Activated naive CD4-positive, alpha-beta T cell treated with Interleukin-2 at 50 U/mL for 16 hours (primary cell): ENCODE measurements around the gene JAM2.
"Not testable (repeated sequence)": the region's sequence is repeated elsewhere in the genome, so short reads cannot be mapped to it uniquely, and the experiment has no call there.

ENCODE experiments used
- DNase-seq: peaks from one replicate; pipeline ENCODE4 v3.0.0-alpha.2; 2020

JAM2 gene

DNA sequence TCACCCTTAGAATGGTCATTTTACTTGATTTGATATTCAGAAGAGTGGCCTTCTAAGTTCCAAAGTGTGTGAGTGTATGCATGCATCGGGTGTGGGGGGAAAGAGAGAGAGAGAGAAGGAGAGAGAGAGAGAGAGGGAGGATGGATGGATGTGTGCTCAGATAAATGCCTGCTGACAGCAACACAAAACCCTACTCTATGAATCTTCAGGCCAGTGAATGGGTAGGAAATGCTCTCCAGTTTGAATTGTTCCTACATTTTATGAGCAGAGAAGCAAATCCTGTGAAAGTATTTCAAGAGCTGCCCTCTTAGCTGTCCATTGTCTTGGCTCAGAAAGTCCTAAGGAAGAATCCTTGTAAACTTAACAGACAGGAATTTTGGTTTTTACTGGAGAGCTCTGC is 7.4 kb downstream of the JAM2 start:
- no peak for DNase-seq

- no peak for DNase-seq
These were observed 8.6 kb downstream of the JAM2 start for GRCh38 chr21:25647647-25648046.

DNA sequence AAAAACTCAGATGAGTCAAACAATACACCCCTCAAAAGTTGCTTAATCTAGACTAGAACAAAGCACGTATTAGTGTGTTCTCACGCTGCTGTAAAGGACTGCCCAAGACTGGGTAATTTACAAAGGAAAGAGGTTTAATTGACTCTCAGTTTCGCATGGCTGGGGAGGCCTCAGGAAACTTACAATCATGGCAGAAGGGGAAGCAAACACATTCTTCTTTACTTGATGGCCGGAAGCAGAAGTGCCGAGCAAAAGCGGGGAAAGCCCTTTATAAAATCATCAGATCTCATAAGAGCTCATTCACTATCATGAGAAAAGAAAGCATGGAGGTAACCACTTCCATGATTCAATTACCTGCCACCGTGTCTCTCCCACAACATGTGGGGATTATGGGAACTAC is 10.1 kb downstream of the JAM2 start:
- DNase-seq = no peak

DNA sequence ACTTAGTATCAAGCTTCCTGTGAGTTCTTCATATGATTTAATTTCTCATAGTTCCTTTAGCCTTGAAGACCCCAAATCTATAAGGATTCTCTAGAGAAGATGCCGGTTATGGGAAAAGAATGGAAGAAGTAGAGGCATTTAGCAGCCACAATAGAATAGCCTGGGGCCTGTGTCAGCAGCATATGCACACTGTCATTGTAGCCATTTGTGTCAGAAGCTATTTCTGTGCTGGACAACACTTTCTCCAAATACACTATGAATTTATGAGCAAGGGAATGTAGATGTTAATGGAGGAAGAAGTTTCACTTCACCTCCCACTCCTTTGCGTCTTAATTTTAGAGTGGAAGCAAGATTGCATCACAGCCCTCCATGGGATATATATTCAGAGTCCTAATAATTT is 17.4 kb downstream of the JAM2 start:
- no peak for DNase-seq

- no peak for DNase-seq
These were observed 18.1 kb downstream of the JAM2 start for GRCh38 chr21:25657140-25657539.

- no peak for DNase-seq
These were observed 19.5 kb downstream of the JAM2 start for GRCh38 chr21:25658427-25659035.

GRCh38 chr21:25660233-25660632 is 21.2 kb downstream of the JAM2 start:
- DNase-seq = no peak

DNA sequence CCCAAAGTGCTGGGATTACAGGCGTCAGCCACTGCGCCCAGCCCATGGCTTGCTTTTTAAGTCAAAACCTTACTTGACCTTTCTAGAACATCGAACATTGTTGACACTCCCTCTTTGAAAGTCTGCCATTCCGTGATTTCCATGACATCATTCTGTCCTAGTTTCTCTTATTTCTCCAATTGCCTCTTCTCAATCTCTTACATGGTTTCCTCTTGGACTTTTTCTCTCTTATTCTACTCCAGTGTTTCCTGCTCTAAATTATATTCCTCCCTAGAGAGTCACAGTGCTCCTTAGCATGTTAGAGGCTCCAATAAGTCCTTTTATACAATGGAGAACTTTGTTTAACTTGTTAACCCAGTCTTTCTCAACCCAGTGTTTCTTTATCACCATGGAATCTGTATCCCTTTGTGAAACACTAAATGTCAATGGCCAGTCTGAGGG is 25.5 kb downstream of the JAM2 start:
- no peak for DNase-seq

DNA sequence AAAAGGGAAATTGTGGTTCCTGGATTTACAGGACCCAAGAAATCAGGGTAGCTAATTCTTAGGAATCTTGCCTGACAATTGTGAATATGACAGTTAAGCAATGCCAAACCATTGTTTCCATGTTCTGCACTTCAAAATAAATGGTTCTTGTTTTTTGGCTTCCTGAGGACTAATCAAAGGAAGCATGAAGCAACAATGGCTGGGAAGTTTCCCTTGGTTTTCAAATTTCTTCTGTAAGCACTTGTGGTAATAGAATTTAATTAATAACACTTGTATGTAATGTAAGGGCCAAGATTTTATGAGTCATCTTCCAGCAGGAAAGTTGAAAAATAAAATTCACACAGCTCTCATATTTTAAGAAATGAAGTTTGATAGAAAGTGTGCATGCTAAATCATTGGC is 31.7 kb downstream of the JAM2 start:
- DNase-seq = no peak

DNA sequence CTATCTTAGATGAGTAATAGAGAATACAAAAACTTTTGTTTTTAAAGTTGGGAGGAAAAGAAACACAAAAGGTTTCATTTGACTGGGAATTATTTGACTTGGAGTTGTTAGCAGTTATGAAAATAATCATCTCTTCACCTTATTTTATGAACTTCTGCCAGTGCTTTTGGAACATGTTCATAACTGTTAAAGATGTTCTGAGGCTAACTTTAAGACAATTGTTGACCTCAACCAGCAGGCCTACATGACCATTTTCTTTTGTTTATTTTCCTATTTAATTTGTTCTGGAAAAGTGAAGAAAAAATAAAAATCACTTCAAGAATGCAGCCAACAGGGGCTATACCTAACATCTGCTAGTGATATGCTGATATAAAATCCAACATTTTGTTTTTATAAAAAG is 37.4 kb downstream of the JAM2 start:
- no peak for DNase-seq

GRCh38 chr21:25682382-25682781 is 43.3 kb downstream of the JAM2 start:
- no peak for DNase-seq

DNA sequence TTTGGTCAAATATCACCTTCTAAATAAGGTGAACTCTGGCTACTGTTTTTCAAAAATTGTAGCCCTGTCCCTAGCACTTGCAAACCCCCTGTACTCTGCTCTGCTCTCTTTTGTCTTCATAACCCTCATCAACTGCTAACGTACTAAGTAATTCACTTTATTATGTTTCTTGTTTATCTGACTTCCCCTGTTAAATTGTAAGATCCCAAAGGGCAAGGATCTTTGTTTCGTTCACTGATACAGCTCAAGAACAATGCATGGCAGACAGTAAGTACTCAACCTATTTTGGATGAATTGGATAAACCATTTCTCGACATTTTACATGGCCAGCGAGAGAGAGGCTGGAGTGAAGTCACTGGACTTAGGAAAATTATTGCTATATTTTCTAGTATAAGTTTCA is 48.7 kb downstream of the JAM2 start:
- no peak for DNase-seq

DNA sequence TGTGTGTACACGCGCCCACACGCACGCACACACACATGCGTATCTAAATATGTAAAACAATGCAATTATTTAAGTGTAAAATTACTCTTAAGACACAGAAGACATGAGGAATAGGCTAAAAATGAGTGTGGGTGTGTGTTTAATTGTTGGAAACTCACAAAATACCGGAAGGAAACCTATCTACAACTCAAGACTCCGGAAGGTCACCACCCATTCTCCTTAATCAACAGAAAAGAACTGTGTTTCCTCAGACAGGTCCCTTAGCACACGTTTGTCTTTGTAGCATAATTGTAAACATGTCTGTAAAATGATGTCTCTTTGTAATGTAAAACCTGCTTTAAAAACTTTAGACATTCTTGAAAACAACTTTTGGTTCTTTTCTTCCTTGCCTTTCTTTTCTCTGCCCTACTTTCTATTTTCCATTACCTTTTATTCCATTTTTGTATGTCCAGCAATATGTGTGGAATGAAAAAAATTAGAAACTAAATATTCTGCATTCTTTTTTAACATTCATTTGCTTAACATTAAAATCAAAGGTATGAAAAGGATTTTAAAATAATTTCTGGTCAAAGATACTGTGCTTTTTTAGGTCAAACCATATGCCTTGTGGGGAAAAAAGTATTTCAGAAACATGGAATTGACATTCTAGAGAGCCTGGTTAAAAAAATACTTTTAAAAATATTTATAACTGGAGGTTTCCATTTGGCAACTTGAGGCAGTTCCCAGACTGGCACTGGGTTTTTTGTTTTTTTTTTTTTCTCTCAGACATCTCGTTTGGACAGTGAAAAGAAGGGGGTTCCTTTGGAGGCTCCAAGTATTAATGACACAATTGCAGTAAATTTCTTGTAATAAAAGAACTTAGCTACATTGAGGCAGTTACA is 49.5 kb downstream of the JAM2 start:
- DNase-seq = no peak

- DNase-seq = no peak
These were observed 50.2 kb downstream of the JAM2 start for GRCh38 chr21:25689226-25689625.

DNA sequence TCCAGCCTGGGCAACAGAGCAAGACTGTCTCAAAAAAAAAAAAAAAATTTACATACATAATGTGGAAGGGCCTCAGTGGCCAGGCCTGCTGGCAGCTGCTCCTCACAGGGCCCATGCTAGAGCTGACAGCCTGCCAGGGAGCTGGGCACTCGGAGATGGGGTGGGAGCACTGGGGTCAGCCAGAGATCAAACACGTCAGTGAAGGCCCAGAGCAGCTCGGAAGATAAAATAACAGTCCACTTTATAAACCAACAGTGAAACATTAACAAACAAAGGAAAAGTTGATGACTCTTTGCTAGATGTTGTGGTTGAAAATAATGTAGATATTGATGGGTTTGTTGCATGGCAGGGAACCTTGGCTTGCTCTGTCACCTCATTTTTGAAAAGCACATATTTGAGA is 52.9 kb downstream of the JAM2 start:
- DNase-seq = no peak

DNA sequence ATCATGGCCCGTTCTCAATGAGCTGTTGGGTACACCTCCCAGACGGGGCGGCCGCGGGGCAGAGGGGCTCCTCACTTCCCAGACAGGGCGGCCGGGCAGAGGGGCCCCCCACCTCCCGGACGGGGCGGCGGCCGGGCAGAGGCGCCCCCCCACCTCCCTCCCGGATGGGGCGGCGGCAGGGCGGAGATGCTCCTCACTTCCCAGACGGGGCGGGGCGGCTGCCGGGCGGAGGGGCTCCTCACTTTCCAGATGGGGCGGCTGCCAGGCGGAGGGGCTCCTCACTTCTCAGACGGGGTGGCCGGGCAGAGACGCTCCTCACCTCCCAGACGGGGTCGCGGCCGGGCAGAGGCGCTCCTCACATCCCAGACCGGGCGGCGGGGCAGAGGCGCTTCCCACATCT is 56.4 kb downstream of the JAM2 start:
- not testable (repeated sequence) for DNase-seq

DNA sequence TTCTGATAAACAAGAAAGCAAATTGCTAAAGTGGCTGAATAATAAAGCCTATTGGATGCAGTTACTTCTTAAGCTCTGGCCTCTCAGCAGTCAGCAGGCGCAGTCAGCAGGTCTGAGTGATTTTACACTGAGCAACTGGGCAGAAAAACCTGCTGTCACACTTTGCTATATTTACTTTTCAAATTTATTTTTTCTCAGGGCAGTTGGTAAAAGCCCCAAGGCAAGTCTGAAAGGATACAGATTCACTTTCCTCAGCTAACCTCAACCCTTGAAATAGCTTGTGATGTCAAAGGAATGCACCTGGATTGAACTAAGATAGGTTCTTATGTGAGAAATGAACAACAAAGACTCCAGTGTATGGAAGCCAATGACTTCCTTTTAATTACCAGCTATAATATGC is 61.7 kb downstream of the JAM2 start:
- no peak for DNase-seq

GRCh38 chr21:25701529-25701928 is 62.5 kb downstream of the JAM2 start:
- no peak for DNase-seq

DNA sequence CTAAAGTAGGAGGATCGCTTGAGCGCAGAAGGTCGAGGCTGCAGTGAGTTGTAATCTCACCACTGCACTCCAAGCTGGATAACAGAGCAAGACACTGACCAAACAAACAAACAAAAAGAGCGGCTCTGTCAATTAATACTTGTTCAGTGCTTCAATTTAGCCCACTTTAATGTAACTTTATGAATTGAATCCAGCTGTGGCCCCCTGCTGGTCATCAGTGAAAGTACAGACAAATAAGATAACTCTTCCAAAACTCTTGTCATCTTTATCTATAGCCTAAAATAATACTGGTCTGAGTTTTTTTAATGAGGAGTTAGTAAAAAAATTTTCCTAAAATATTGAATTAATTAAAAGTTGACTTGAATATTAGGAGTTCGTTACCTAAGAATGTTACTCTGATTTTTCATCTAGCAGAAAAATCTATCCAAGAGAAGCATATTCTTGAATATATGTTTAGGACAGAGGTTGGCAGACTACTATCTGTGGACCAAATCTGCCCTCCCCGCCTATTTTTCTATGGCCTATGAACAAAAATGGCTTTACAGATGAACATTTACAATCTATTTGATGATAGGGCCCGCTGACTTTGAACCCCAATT is 69.5 kb downstream of the JAM2 start:
- DNase-seq = peak; percentile 36

DNA sequence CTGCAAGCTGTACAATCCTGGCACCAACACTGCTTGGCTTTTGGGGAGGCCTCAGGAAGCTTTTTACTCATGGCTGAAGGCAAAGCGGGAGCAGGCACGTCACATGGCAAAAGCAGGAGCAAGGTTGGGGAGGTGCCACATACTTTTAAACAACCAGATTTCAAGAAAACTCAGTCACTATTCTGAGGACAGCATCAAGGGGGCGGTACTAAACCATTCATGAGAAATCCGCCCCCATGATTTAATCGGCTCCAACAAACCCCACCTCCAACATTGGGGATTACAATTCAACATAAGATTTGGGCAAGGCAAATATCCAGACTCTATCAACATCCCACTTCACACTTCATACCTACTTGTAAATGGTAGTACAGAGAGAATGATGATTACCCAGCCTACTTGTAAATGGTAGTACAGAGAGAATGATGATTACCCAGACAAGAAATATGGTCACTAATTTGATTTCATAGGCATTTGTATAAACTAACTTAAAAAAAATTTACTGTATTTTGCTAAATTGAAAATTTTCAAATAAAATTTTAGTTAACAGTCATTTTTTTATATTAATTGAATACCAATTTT is 70.7 kb downstream of the JAM2 start:
- DNase-seq = no peak

DNA sequence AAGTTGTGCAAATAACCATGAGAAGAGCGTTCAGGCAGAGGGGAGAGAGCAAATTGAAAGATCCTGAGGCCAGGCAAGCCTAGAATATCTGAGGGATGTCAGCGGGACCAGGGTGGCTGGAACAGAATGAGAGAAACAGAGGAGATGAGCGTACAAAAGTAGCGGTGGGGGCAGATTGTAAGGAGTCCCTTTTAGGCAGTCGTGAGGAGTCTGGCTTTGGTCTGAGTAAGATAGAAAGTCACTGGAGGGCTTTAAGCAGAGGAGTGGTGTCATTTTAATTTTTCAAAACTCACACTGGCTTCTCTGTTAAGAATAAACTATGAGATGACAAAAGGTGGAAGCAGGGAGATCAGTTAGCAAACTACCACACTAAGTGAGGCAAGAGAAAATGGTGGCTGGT is 71.5 kb downstream of the JAM2 start:
- no peak for DNase-seq

GRCh38 chr21:25714066-25714465 is 75.0 kb downstream of the JAM2 start:
- not testable (repeated sequence) for DNase-seq

DNA sequence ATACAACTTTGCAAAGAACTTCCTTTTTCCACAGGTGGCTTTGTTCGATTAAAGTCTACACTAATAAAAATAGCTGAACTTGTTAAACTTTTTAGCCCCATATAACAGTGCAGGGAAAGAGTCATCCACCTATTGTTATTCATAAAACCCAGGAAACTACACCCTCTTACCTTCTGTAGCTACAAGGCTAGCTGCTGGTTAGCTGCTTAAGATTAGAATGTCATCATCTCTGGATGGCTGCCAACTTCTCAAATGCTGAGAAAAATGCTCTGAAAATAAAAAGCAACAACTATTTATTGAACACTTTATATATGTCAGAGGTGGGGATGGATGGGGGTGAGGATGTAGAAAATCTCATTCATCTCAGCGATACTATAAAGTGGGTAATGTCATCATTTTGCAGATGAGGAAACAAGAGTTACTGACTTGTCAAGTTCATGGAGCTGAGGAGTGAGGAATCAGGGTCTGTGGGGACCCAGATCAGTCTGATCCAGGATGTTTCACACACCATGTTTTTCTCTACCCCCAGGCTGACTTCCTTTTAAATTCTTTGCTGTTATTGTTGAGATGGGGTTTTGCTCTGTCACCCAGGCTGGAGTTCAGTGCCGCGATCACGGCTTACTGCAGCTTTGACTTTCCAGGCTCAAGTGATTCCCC is 78.6 kb downstream of the JAM2 start:
- no peak for DNase-seq
